Colonic mucosa (tissue), 4 donors: ENCODE results near the gene SCNN1G. TPM values are rescaled to one million over a fixed set of nuclear protein-coding genes. Genes with fewer than 3 reads are reported as not detected.
A peak's percentile ranks its signal among the peaks of the same experiment; 100 is the strongest.

Source experiments
- DNase-seq: peaks from one replicate; pipeline ENCODE4 v3.0.0-alpha.2; 2020
- H3K27ac ChIP-seq: fragments of 200-600 bp; one replicate; pipeline ENCODE4 v1.8.0; 2021
- H3K27me3 ChIP-seq: fragments of 200-600 bp; one replicate; pipeline ENCODE4 v1.8.0; 2021
- H3K36me3 ChIP-seq: fragments of 200-600 bp; one replicate; pipeline ENCODE4 v1.8.0; 2021
- H3K4me1 ChIP-seq: fragments of 200-600 bp; one replicate; pipeline ENCODE4 v1.8.0; 2021; ENCODE audit warnings: mild to moderate bottlenecking
- H3K4me3 ChIP-seq: fragments of 200-600 bp; one replicate; pipeline ENCODE4 v1.8.0; 2021
- H3K9ac ChIP-seq, 2 donors: one replicate each; pipeline ENCODE4 v1.7.0; 2013; ENCODE audit warnings: control low read depth in 2 of 2, low read depth in 2 of 2, low read length in 2 of 2
- H3K9me3 ChIP-seq: fragments of 200-600 bp; one replicate; pipeline ENCODE4 v1.8.0; 2021
- CTCF ChIP-seq: fragments of 200-600 bp; IDR thresholded peaks from one replicate; pipeline ENCODE4 v1.8.0; 2022; ENCODE audit warnings: antibody characterized with exemption, mild to moderate bottlenecking
- intact Hi-C: fragments of 100-400 bp; cut with DNase I; formaldehyde crosslinking; loops from one replicate; pipeline ENCODE4 v1.14.1; 2022
- total RNA-seq, 2 donors: library from RNA; stranded (reverse); fragmentation: NEBNext Ultra II Directional in 1 of 2; extraction: Animal tissue kit (Norgen Biotek cat#: 25700) in 1 of 2; gene quantifications; one replicate each; pipeline ENCODE4 v1.2.1, GENCODE V29; 2021
- donor health status: healthy.
- donor health status: DM: no; HTN: no; CAD: no.
- donor health status: DM: no; HTN: no; CAD: no.

Gene SCNN1G
- total RNA-seq = 1 to 10 TPM; 2.0 to 3.4 TPM

- intact Hi-C loops = loop anchor here (1.0 kb wide), 1 partner anchor 251 kb away; no protein-coding TSS in a partner anchor
- no peak within 1 kb of the TSS for H3K27ac ChIP-seq
- H3K9me3 ChIP-seq = no peaks in the 10 kb centered on the region
- peak; percentile 20 for DNase-seq
- TF ChIP-seq CTCF = peak; percentile 62
- peak within 1 kb of the TSS; percentile 63 for H3K4me3 ChIP-seq
- H3K27me3 ChIP-seq = peaks cover 7% of the 10 kb centered on the region
- H3K9ac ChIP-seq = peak within 1 kb of the TSS in 1 of 2 donors; percentile 33
- no peaks in the 10 kb centered on the region for H3K36me3 ChIP-seq
- H3K4me1 ChIP-seq = peaks cover 12% of the 10 kb centered on the region
Observed at GRCh38 chr16:23182679-23183542, at the start of gene SCNN1G. SCNN1G (plus strand) TSS chr16:23182745; CDS start chr16:23186272, 3,527 bp downstream.

GRCh38 chr16:23132775-23133463 is 49.6 kb upstream of the SCNN1G start:
- peak overlapping the region; percentile 39 for H3K27ac ChIP-seq
- no peaks in the 10 kb centered on the region for H3K27me3 ChIP-seq
- H3K9ac ChIP-seq = peak overlapping the region in 1 of 2 donors; percentile 28
- no peaks in the 10 kb centered on the region for H3K36me3 ChIP-seq
- no peak overlapping the region for H3K4me3 ChIP-seq
- no peak for DNase-seq
- H3K4me1 ChIP-seq = no peaks in the 10 kb centered on the region
- intact Hi-C loops = no loop called here
- no peaks in the 10 kb centered on the region for H3K9me3 ChIP-seq
- TF ChIP-seq CTCF = no peak

- intact Hi-C loops = no loop called here
- peak; percentile 64 for DNase-seq
Observed at GRCh38 chr16:23134274-23134673, 48.3 kb upstream of the SCNN1G start.

GRCh38 chr16:23137256-23137655 is 45.3 kb upstream of the SCNN1G start:
- H3K27ac ChIP-seq = no peak overlapping the region
- intact Hi-C loops = no loop called here
- H3K9me3 ChIP-seq = no peaks in the 10 kb centered on the region
- H3K4me3 ChIP-seq = no peak overlapping the region
- DNase-seq = no peak
- H3K36me3 ChIP-seq = no peaks in the 10 kb centered on the region
- no peaks in the 10 kb centered on the region for H3K27me3 ChIP-seq
- no peak overlapping the region for H3K9ac ChIP-seq
- no peak for TF ChIP-seq CTCF
- H3K4me1 ChIP-seq = peaks cover 5% of the 10 kb centered on the region

More at GRCh38 chr16:23134274-23134673, 48.3 kb upstream of the SCNN1G start:
- Histone ChIP-seq H3K9me3 (no peaks in the 10 kb centered on the region), H3K4me3 (no peak overlapping the region), H3K4me1 (no peaks in the 10 kb centered on the region), H3K9ac (no peak overlapping the region), H3K27ac (no peak overlapping the region), H3K27me3 (no peaks in the 10 kb centered on the region), H3K36me3 (no peaks in the 10 kb centered on the region)
- TF ChIP-seq CTCF = no peak

GRCh38 chr16:23137818-23138217 is 44.7 kb upstream of the SCNN1G start:
- no peak overlapping the region for H3K4me3 ChIP-seq
- H3K4me1 ChIP-seq = peaks cover 8% of the 10 kb centered on the region
- H3K36me3 ChIP-seq = no peaks in the 10 kb centered on the region
- H3K27ac ChIP-seq = no peak overlapping the region
- H3K27me3 ChIP-seq = no peaks in the 10 kb centered on the region
- H3K9me3 ChIP-seq = no peaks in the 10 kb centered on the region
- no peak overlapping the region for H3K9ac ChIP-seq
- no peak for DNase-seq
- intact Hi-C loops = no loop called here
- no peak for TF ChIP-seq CTCF
